GM19455 (cell line): ENCODE data around the gene TRIP6.

Experiments used
- ATAC-seq: cut with Tn5 transposase; IDR thresholded peaks from one replicate; pipeline ENCODE4 v1.9.1; 2021; ENCODE audit not compliant: unreplicated experiment

TRIP6 gene

DNA sequence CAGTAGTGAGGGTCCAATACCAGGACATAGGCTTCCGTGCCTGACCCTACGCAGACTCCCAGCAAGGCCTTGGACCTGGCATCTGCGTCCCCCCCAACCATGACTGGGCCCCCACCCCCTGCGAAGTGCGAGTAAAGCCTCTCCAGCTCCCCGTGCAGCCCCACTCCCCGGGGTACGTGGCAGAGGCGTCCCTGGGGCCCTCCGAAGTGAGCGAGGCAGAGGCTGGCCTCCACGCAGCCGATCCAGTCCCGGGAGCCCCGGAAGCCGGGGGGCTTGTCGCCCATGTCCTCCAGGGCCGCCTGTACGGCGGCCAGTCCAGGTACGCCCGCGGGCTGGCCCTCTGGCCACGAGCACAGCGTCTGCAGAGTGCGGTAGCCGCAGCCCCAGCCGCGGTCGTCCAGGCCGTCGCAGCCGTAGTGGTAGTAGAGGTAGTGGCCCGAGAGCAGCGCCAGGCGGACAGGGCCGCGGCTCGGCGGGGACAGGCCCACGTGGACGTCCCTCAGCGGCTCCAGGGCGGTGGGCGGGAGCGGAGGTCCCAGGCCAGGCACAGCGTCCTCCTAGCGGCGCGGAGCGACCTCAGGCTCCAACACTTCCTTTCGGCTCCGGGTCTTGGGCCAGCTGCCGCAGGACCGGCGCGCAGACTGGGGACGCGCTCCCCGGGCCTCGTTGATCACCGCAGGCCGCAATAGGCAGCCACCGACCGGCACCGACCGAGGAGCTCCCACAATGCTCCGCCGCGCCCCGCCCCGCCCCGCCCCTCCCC is 22.0 kb downstream of the TRIP6 start, which contains the start of gene UFSP1:
UFSP1 (minus strand) TSS at position 728 of the 763 bp plus-strand sequence; CDS start at position 284, 444 bp downstream.
- ATAC-seq, result peak; percentile 33

DNA sequence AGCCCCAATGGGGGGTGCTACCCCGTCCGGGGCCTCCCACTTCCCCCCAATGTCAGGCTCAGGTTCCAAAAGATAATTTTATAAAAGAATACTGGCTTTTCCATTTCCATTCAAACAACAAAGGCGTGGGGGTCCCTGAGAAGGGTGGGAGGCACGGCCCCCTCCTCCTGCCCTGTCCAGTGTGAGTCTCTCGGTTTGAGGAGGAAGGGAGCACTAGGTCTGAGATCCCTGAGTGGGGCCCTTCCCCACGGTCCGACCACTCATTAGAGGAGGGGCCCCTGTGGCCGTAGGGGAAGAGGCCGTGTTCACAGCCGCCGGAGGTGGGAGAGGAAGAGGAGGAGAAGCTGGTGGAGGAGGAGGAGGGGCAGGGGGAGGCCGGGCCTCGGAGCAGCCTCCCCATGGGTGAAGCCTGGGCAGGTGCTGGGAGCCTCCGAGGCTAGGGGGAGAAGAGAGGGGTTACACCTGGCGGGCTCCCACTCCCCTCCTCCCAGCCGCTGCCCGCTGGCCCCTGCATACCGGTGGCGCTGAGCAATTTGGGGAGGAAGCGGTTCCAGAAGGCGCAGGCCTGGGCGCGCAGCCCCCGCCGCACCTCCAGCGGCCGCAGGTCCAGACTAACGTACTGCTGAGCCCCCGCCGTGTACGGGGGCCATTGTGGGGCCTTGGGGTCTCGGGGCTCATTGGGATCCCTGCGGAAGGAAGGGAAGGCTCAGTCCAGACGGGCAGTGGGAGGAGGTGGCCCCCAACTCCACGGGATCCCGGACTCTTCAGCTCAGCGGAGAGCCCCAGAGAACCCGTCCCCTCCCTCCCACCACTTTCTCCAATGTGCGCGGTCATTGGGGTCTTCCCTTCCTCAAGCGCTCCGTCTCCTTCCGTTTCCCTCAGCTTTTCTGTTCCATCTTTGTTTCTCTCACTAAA is 23.7 kb downstream of the TRIP6 start:
- ATAC-seq, result no peak

DNA sequence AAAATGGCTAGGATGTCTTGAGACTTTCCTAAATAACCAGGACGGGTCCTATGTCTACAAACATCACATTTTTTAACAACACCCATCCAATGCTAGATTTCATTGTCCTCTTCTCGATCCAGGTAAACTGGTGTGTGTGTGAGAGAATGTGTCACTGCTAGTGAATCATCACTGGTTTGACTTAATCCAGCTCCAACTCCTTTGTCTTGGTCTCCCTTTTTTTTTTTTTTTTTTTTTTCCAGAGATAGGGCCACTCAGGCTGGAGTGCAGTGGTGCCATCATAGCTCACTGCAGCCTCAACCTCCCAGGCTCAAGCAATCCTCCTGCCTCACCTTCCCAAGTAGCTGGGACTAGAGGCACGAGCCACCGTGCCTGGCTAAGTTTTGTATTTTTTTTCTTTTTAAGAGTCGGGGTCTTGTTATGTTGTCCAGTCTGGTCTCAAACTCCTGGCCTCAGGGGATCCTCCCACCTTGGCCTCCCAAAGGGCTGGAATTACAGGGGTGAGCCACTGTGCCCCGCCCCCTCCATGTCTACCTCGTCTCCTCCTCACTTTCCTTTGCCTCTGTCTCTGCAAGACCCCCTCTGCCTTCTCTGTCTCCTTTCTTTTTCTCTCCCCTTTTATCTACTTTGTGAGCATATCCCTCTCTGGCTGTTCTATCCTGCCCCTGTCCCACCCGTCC is 24.5 kb downstream of the TRIP6 start:
- no peak for ATAC-seq

DNA sequence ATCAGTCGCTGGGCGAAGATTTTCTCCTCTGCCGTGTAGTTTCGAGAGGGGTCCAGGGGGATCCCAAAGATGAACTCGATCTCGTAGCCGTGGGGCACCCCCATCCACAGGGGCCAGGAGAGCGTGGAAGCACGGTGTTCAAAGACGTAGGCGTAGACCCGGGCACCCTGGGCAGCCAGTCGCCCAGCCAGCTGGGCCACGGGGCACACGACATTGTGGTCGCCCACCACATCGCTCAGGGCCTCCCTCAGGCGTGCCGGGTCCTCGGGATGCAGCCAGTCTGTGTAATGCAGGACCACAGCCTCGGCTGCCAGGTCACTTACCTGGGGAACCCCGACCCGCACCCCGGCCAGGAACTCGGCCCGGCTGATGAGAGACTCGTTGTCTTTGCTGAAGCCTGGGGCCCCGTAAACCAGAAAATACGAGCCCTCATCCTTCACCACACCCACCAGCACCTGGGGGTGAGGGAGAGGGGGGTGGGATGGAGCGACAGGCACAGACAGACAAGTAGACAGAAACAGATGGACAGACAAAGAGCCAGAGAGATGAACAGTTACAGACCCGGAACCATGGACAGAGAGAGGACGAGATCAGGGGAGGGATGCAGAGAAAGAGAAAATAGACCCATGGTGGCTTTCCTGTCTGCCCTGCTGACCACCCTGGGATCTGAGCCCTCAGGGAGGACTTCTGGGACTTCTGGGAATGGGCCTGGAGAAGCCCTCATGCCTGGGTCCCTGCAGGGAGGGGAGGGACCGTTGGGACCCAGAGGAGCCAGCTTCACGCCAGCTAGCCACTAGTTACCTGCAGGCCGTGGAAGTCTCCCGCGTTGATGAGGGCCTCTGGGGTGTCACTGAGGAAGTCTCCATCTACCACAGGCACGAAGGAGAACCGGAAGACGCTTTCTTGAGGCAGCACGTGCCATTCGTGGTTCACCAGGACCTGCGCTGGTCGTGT is 25.5 kb downstream of the TRIP6 start:
- ATAC-seq, result no peak

DNA sequence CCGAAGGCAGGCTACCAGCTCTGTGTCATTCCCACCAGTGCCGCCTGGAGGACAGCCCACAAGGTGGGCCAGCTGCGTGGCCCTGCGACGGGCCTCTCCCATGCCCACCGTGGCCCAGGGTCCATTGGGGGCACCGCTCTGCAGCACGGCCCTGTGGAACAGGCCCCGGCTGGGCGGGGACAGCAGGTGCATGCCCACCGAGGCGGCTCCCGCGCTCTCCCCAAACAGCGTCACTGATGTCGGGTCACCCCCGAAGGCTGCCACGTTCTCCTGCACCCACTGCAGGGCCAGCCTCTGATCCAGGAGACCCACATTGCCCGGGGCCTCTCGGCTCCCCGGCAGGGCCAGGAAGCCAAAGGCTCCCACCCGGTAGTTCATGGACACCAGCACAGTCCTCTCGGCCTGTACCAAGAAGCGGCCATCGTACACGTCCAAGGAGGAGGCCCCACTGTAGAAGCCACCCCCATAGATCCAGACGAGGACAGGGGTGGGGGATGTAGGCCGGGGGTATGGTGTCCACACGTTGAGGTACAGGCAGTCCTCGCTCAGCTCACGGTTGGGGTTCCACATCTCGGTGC is 26.2 kb downstream of the TRIP6 start:
- ATAC-seq, result no peak

DNA sequence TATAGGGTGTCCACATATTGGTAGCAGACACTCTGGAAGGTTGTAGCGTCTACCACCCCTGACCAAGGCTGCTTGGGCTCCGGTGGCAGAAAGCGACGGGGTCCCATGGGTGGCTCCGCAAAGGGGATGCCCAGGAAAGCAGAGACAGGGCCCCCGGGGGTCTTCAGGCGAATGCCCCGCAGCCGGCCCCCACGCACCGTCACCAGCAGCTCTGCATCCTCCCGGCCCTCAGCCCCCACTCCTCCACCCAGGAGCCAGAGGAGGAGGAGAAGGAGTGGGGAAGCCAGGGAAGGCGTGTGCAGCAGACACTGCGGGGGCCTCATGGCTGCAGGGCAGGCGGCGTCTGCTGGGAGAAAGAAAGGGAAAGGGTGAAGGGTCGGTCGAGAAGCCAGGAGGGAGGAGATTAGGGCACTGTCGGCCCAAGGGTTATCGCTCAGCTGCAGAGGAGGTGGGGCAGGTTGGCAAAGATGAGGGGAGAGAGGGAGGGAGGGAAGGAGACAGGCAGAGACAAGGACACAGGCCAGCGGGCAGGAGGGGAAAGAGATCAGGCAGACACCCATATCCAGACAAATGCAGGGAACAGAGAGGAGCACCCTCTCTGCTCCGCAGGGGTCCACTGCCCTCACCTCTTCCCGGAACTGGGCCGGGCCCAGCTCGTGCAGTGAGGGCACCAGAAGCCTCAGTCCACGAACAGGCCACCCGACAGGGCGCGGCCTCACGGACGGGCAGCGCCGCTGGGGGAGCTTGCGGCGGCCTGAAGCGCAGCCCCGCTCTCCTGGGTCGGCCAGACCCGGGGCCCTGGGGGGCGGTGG is 26.9 kb downstream of the TRIP6 start:
- no peak for ATAC-seq

DNA sequence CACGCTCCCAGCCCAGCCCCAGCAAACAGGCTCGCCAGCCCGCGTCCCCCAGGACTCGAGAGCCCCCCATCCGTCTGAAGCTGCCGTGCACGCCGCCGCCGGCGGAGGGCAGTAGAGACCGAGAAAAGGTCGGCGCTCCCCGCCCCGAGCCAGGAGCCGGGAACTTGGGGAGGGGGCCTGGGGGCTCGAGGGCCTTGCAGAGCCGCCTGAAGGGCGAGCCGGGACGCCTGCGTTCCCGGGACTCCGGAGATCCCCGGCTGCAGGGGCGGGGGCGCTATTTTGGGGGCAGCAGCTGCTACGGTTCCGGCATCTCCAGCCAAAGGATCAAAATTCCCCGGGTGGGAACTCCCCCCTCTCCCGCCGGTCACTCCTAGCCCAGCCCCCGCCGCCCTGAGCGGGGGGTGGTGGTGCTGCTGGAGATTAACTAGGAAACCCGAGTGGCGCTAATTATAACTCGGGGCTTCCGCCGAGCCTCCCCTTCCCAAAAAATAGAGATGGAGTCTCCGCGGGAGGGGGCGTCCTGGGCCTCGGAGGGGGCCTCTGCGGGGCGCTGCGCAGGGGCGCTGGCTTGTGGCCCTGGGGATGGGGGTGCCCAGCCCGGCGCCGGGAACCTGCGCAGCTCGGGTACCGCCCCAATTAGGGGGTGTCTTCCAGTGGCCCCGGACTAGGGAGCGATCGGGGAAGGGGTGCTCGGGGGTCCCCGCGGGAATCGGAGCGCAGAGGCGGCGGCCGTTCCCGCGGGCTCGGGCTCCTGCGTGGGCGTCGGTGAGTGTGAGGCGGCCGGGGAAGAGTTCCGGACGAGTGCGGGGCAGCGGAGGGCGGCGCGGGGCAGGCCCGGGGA is 27.9 kb downstream of the TRIP6 start:
- no peak for ATAC-seq

DNA sequence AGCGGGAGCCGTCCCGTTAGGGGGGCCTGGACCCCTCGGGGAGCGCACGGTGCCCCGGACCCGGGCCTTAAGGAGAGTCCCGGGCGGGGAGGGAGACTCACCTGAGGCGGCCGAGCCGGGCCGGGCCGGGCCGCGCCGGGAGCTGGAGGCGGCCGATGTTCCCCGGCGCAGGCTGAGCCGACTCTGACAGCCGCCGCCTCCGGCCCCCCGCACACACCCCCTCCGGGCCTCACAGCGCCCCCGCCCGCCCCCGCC is 28.4 kb downstream of the TRIP6 start, which contains the start of gene ACHE:
ACHE (minus strand) TSS at position 188 of the 255 bp plus-strand sequence. CDS start 1,656 bp downstream, outside the sequence.
- no peak for ATAC-seq

DNA sequence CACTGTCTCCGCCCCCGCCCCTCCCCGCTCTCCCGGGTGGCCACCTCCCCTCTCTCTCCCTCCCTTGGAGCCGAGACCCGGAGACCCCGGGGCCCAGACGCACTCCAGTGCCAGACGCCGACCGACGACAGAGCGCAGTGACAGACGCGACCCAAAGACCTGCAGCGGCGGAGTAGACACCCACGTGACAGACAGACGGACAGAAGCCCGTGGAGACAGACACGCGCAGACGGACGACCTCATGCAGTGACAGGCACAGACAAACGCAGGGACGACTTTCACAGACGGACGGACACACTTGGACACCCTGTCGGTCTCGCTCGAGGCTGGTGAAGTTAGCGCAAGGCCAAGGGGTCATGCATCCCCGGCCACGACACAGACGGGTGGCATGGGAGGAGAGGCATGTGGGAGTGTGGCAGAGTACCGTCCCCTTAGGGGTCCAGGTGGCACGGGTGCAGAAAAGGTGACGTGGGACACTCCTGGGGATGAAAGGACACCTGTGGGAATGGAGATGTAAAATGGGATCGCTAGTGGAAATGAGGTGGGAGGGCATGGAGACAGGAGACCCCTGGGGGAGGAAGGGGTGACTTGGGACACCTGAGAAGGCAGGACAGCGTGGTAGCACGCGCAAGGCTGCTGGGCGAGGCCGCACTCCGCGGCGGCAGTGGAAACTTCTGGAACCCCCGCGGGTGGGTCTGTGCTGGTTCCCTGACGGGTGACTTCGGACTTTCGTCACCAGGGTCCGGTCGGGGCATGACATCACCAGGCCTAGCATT is 29.0 kb downstream of the TRIP6 start:
- ATAC-seq, result no peak

DNA sequence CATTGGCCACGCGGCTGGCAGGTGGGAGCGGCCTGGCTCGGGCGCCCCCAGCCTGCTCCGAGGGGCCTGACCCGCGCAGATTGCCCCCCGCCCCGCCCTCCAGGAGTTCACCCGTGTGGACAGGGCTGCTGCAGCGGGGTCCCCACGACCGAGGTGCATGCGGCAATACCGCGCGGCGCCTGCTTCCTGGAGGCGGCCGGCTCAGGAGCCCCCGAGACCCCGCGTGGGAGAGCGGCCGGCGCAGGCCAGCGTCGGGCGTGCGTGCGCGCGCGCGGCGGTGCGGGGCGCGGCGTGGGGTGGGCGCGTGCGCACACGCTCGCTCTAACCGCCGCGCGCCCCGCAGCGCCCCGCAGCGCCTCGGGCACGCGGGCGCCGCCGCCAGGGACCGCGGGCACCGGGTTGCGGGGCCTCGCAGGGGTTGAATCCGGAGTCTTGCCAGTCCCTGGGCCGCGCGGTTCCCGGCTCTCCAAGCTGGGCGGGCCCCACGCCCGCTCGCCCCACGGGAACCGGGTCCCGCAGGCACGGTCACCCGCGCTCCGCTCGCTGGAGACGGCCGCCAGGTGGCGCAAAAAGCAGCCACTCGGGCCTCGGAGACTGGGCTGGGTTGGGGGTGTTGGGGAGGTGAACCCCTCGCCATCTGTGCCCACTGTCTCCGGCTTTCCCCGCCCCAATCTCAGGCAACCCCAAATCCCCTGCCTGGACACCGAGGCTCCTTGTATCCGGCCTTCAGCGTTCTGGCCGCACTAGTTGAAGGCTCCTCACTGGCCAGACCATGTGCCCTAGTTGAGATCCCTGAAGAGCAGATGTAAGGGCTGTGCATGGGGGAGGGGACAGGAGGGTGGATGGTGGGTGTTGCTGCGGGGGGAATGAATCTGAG is 29.8 kb downstream of the TRIP6 start:
- no peak for ATAC-seq

DNA sequence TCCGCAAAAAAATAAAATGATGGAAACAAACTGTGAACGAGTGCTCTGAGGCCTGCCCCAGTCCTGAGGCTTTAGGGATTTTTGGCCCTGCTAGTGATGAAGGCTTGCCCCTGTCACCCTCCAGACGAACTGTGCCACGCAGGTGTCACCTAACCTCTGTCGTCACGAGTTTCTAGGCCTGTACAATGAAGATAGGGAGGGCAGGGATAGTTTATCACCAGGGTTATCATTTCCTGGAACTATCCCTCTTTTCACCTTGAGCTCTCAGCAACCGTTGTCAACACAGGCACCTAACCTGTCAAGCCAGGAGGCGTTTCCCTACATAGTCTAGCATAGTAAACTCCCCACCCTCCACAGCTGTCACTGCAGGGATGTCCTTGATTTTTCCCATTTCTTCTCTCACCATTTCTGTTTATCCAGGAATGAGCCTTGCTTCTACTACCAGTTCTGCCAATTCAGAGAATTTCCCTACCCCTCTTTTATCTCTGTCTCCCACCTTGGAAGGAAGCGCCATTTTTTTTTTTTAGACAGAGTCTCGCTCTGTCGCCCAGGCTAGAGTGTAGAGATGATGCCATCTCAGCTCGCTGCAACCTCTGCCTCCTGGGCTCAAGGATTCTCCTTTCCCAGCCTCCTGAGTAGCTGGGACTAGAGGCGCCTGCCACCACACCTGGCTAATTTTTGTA is 30.7 kb downstream of the TRIP6 start:
- ATAC-seq, result no peak

DNA sequence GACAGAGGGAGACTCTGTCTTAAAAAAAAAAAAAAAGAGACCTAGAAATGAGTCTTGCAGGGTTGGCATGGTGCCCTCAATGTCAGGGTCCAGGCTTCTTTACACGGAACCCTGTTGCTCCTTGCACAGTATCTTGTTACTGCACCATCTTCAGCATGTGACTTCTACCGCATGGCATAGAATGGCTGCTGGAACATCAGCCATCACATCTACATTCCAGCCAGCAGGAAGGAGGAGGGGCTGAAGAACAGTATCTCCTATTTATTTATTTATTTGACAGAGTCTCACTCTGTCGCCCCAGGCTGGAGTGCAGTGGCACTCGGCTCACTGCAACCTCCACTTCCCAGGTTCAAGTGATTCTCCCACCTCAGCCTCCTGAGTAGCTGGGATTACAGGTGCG is 32.2 kb downstream of the TRIP6 start:
- no peak for ATAC-seq

DNA sequence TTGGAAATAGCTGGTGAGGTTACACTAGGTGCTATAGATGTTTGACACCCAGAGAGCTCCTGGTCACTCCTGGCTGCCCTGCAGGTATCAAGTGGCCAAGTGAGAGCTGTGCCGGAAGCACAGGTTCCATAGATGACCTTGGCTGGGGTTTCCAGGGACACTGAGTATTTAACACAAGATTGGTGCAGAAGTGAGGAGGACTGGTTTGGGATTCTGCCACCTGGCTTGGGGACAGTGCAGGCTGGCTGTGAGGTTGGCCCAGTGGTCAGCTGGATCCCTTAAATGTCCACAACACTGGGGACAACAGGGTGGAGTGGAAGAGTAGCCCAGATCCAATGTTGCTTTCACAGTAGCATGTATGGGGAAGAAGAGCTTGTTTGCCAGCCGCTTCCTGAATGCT is 33.8 kb downstream of the TRIP6 start:
- ATAC-seq, result no peak

DNA sequence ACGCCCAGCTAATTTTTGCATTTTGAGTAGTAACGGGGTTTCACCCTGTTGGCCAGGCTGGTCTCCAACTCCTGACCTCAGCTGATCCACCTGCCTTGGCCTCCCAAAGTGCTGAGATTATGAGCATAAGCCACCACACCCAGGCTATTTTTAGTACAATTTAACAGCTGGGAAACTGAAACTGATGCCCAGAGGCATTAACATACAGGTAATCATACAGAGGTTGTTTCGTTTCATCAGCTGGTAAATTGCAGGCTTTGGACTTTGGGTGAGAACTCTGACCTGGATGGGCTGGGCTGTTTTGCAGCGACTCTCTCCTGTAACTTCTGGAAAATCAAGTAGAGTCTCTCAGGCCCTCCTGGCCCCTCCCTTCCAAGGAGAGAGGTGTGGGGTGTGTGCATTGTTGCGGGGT is 34.7 kb downstream of the TRIP6 start:
- no peak for ATAC-seq

DNA sequence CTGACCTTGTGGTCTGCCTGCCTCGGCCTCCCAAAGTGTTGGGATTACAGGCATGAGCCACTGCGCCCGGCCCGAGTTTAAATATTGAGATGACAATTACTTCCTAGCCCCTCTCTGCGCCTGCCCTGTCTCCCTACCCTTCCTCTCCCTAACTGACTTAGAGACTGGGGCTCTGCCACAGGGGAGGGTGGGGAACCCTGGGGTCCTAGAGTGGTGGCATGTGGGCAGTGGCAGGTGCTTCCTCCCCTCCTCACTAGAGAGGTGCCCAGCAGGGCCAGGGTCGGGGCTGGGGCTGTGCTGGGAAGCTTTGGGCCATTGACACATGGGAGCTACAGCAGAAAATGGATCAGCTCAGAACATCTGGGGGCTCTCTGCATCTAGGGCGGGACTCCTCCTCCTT is 35.5 kb downstream of the TRIP6 start:
- no peak for ATAC-seq

DNA sequence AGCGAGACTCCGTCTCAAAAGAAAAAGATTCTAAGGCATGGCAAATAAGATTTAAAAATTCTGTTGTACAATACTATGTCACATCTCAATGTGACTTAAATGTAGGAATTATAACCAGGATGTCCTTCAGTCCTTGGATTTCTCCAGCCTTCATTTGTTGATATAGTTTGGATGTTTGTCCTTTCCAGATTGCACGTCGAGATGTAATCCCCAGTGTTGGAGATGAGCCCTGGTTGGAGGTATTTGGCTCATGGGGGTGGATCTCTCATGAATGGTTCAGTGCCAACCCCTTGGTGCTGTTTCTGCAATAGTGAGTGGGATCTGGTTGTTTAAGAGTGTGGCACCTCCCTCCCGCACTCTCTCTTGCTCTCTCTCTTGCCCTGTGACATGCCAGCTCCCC is 41.3 kb downstream of the TRIP6 start:
- no peak for ATAC-seq
